ENCODE data around the gene TPX2. TPM values are rescaled to one million over a fixed set of nuclear protein-coding genes. Genes with fewer than 3 reads are reported as not detected.
A peak's percentile ranks its signal among the peaks of the same experiment; 100 is the strongest.

The TPX2 gene
- polyA plus RNA-seq, 1 donor from 2014 or later: 2.1 TPM

GRCh38 chr20:31713312-31714273 lies 25.5 kb upstream of the TPX2 start:
- Histone ChIP-seq H3K9me3 (ENCODE audit: low read length) (no peaks in the 10 kb centered on the region), H3K9me2 (ENCODE audit: insufficient read depth, low read length) (no peaks in the 10 kb centered on the region), H3K27ac (ENCODE audit: low read length) (no peak overlapping the region), H2AFZ (ENCODE audit: low read depth, low read length) (no peak overlapping the region), H3K4me2 (ENCODE audit: low read length) (no peak overlapping the region), H3K9ac (ENCODE audit: low read length) (no peak overlapping the region), H3F3A (ENCODE audit: insufficient read depth, low read length, poor library complexity, severe bottlenecking) (no peaks in the 10 kb centered on the region), H4K20me1 (ENCODE audit: insufficient read depth) (peaks cover 3% of the 10 kb centered on the region), H3K36me3 (ENCODE audit: insufficient read depth, low read length) (peaks cover 16% of the 10 kb centered on the region), H3K4me3 (ENCODE audit: low read length) (peak overlapping the region; percentile 36), H3K79me2 (replicated peaks; ENCODE audit: insufficient read depth, low read length) (peaks cover 63% of the 10 kb centered on the region), H3K27me3 (ENCODE audit: insufficient read depth, low read depth, low read length) (no peaks in the 10 kb centered on the region)
- TF ChIP-seq CTCF (IDR thresholded peaks at IDR 0.05; ENCODE audit: poor library complexity, severe bottlenecking): no peak
- no peak for TF ChIP-seq RAD21 (conservative IDR thresholded peaks at IDR 0.05)
- no peak for TF ChIP-seq EP300 (conservative IDR thresholded peaks at IDR 0.05; ENCODE audit: poor library complexity, severe bottlenecking)
- no peak for TF ChIP-seq TAF1 (IDR thresholded peaks at IDR 0.05; ENCODE audit: low read depth)

- Histone ChIP-seq H3K79me2 (replicated peaks; ENCODE audit: insufficient read depth, low read length) (peaks cover 71% of the 10 kb centered on the region), H2AFZ (ENCODE audit: low read depth, low read length) (no peak overlapping the region), H3F3A (ENCODE audit: insufficient read depth, low read length, poor library complexity, severe bottlenecking) (no peaks in the 10 kb centered on the region), H3K9me2 (ENCODE audit: insufficient read depth, low read length) (no peaks in the 10 kb centered on the region), H3K27ac (ENCODE audit: low read length) (no peak overlapping the region), H3K4me3 (ENCODE audit: low read length) (peak overlapping the region; percentile 73), H3K9me3 (ENCODE audit: low read length) (no peaks in the 10 kb centered on the region), H4K20me1 (ENCODE audit: insufficient read depth) (peaks cover 3% of the 10 kb centered on the region), H3K4me2 (ENCODE audit: low read length) (no peak overlapping the region), H3K27me3 (ENCODE audit: insufficient read depth, low read depth, low read length) (no peaks in the 10 kb centered on the region), H3K36me3 (ENCODE audit: insufficient read depth, low read length) (peaks cover 14% of the 10 kb centered on the region), H3K9ac (ENCODE audit: low read length) (no peak overlapping the region)
- TF ChIP-seq CTCF (IDR thresholded peaks at IDR 0.05; ENCODE audit: poor library complexity, severe bottlenecking): no peak
- no peak for TF ChIP-seq EP300 (conservative IDR thresholded peaks at IDR 0.05; ENCODE audit: poor library complexity, severe bottlenecking)
- TF ChIP-seq TAF1 (IDR thresholded peaks at IDR 0.05; ENCODE audit: low read depth): no peak
- no peak for TF ChIP-seq EZH2 (IDR thresholded peaks at IDR 0.05; ENCODE audit: borderline replicate concordance, insufficient read depth, low read length, poor library complexity, severe bottlenecking)
- no peak for TF ChIP-seq REST (IDR thresholded peaks at IDR 0.05; ENCODE audit: borderline replicate concordance)
- no peak for TF ChIP-seq POLR2AphosphoS5 (IDR thresholded peaks at IDR 0.05)
Measured at GRCh38 chr20:31715766-31716165, 23.3 kb upstream of the TPX2 start.
